Mesenchymal stem cell (in vitro differentiated cells and primary cell): ENCODE measurements around the gene KCNN3.

Experiments used
- DNase-seq: peaks from one replicate; pipeline ENCODE4 v3.0.0-alpha.2; 2013
- H2AFZ ChIP-seq: one replicate; pipeline ENCODE4 v1.6.1; 2013; ENCODE audit warnings: low read depth, mild to moderate bottlenecking, control low read depth, inconsistent platforms, low read length, moderate library complexity
- H2AK5ac ChIP-seq: 2 replicates; pipeline ENCODE4 v1.6.1; 2013; ENCODE audit warnings: low read length, moderate library complexity, mild to moderate bottlenecking, inconsistent platforms; ENCODE audit not compliant: severe bottlenecking
- H2BK120ac ChIP-seq: one replicate; pipeline ENCODE4 v1.6.1; 2013; ENCODE audit warnings: low read depth, mild to moderate bottlenecking, inconsistent platforms, low read length, moderate library complexity
- H2BK12ac ChIP-seq, 2 experiments: one replicate each; pipeline ENCODE4 v1.6.1; 2013; ENCODE audit warnings: inconsistent platforms in 2 of 2, low read length in 2 of 2, mild to moderate bottlenecking in 2 of 2, moderate library complexity in 2 of 2, control low read depth in 1 of 2
- H2BK15ac ChIP-seq: one replicate; pipeline ENCODE4 v1.6.1; 2013; ENCODE audit warnings: mild to moderate bottlenecking, low read depth, inconsistent platforms; ENCODE audit not compliant: poor library complexity, severe bottlenecking
- H2BK5ac ChIP-seq: 2 replicates; pipeline ENCODE4 v1.6.1; 2013; ENCODE audit warnings: low read depth, mild to moderate bottlenecking, low read length, control low read depth, inconsistent platforms; ENCODE audit not compliant: poor library complexity, severe bottlenecking
- H3K14ac ChIP-seq, 2 experiments: one replicate each; pipeline ENCODE4 v1.6.1; 2013; ENCODE audit warnings: inconsistent platforms in 2 of 2, low read length in 2 of 2, control low read depth in 1 of 2, mild to moderate bottlenecking in 1 of 2, moderate library complexity in 1 of 2
- H3K18ac ChIP-seq, 2 experiments: one replicate each; pipeline ENCODE4 v1.6.1; 2013; ENCODE audit warnings: inconsistent platforms in 2 of 2, low read length in 2 of 2, control low read depth in 1 of 2, low read depth in 1 of 2, mild to moderate bottlenecking in 1 of 2
- H3K23ac ChIP-seq, 2 experiments: one replicate each; pipeline ENCODE4 v1.6.1; 2013; ENCODE audit warnings: inconsistent platforms in 2 of 2, low read length in 2 of 2, mild to moderate bottlenecking in 2 of 2, moderate library complexity in 2 of 2, control low read depth in 1 of 2
- H3K27ac ChIP-seq: 2 replicates; pipeline ENCODE4 v1.5.1; 2013; ENCODE audit warnings: mild to moderate bottlenecking, moderate library complexity, low read length, control low read depth, inconsistent platforms; ENCODE audit not compliant: poor library complexity, severe bottlenecking
- H3K27me3 ChIP-seq, 2 experiments: 2 replicates each; pipeline versions ENCODE4 v1.6.1 to v1.7.0; 2013; ENCODE audit warnings: low read length in 2 of 2, mild to moderate bottlenecking in 2 of 2, moderate library complexity in 2 of 2, control low read depth in 1 of 2, inconsistent platforms in 1 of 2; ENCODE audit not compliant: control insufficient read depth in 1 of 2, insufficient read depth in 1 of 2
- H3K36me3 ChIP-seq, 2 experiments: 2 replicates each; pipeline versions ENCODE4 v1.6.1 to v1.7.0; 2013; ENCODE audit warnings: low read length in 2 of 2, control low read depth in 1 of 2, inconsistent platforms in 1 of 2, low read depth in 1 of 2, mild to moderate bottlenecking in 1 of 2; ENCODE audit not compliant: insufficient read depth in 2 of 2, control insufficient read depth in 1 of 2
- H3K4ac ChIP-seq, 2 experiments: one replicate each; pipeline ENCODE4 v1.6.1; 2013; ENCODE audit warnings: inconsistent platforms in 2 of 2, low read length in 2 of 2, mild to moderate bottlenecking in 2 of 2, moderate library complexity in 2 of 2, control low read depth in 1 of 2, low read depth in 1 of 2
- H3K4me1 ChIP-seq: 2 replicates; pipeline ENCODE4 v1.6.1; 2013; ENCODE audit warnings: low read depth, low read length, control low read depth; ENCODE audit not compliant: control insufficient read depth, insufficient read depth
- H3K4me2 ChIP-seq: 2 replicates; pipeline ENCODE4 v1.6.1; 2013; ENCODE audit warnings: low read length, mild to moderate bottlenecking, inconsistent platforms; ENCODE audit not compliant: poor library complexity, severe bottlenecking
- H3K4me3 ChIP-seq, 2 experiments: 2 replicates each; pipeline versions ENCODE4 v1.5.1 to v1.7.0; 2013; ENCODE audit warnings: low read length in 2 of 2, mild to moderate bottlenecking in 2 of 2, control low read depth in 1 of 2, low read depth in 1 of 2; ENCODE audit not compliant: insufficient read depth in 1 of 2
- H3K79me1 ChIP-seq: replicated peaks from 2 replicates; pipeline ENCODE4 v1.6.1; 2013; ENCODE audit warnings: mild to moderate bottlenecking, control low read depth, low read length, inconsistent platforms; ENCODE audit not compliant: poor library complexity, severe bottlenecking
- H3K9ac ChIP-seq: 2 replicates; pipeline ENCODE4 v1.7.0; 2013; ENCODE audit warnings: mild to moderate bottlenecking, low read length, moderate library complexity
- H3K9me3 ChIP-seq: 2 replicates; pipeline ENCODE4 v1.7.0; 2013; ENCODE audit warnings: mild to moderate bottlenecking, low read length; ENCODE audit not compliant: control insufficient read depth
- H4K8ac ChIP-seq: one replicate; pipeline ENCODE4 v1.6.1; 2013; ENCODE audit warnings: inconsistent platforms, mild to moderate bottlenecking, low read length, moderate library complexity
- H4K91ac ChIP-seq: one replicate; pipeline ENCODE4 v1.6.1; 2013; ENCODE audit warnings: mild to moderate bottlenecking, low read length, inconsistent platforms
- WGBS: methylation state at CpG from one replicate; pipeline ENCODE4 v1.1.7; 2013; ENCODE audit warnings: mixed read lengths; 5-methylcytosine and 5-hydroxymethylcytosine counted together

Gene KCNN3

GRCh38 chr1:154864189-154864975 is 5.7 kb downstream of the KCNN3 start:
- Histone ChIP-seq H3K9ac (no peak overlapping the region), H3K18ac (peak overlapping the region; percentile 42 to 75), H3K9me3 (no peaks in the 10 kb centered on the region), H2BK5ac (no peak overlapping the region), H3K36me3 (no peaks in the 10 kb centered on the region), H4K91ac (peak overlapping the region; percentile 52), H2AK5ac (no peak overlapping the region), H3K4me2 (no peak overlapping the region), H3K27ac (no peak overlapping the region), H3K23ac (no peak overlapping the region), H3K79me1 (no peaks in the 10 kb centered on the region), H3K4ac (peak overlapping the region; percentile 40 to 57), H4K8ac (peak overlapping the region; percentile 30), H2BK15ac (no peak overlapping the region), H3K14ac (peak overlapping the region in 1 of 2 experiments; percentile 68), H3K27me3 (peaks cover 15 to 76% of the 10 kb centered on the region in 2 experiments), H2BK12ac (peak overlapping the region; percentile 70 to 74), H3K4me1 (peaks cover 29% of the 10 kb centered on the region), H2BK120ac (no peak overlapping the region), H3K4me3 (no peak overlapping the region), H2AFZ (peak overlapping the region; percentile 18)
- WGBS: 97% methylated on average over 6 of the region's 8 CpGs
- no peak for DNase-seq

GRCh38 chr1:154863315-154864174 is 6.5 kb downstream of the KCNN3 start:
- no peak overlapping the region for H2BK120ac ChIP-seq
- H3K9me3 ChIP-seq: no peaks in the 10 kb centered on the region
- no peaks in the 10 kb centered on the region for H3K36me3 ChIP-seq
- no peak overlapping the region for H3K4me3 ChIP-seq
- peak overlapping the region; percentile 30 for H4K8ac ChIP-seq
- peak overlapping the region in 1 of 2 experiments; percentile 75 for H3K18ac ChIP-seq
- H3K79me1 ChIP-seq: no peaks in the 10 kb centered on the region
- DNase-seq: peak; percentile 96
- H2AFZ ChIP-seq: peak overlapping the region; percentile 18
- H3K27ac ChIP-seq: no peak overlapping the region
- H3K9ac ChIP-seq: no peak overlapping the region
- H2BK5ac ChIP-seq: no peak overlapping the region
- no peak overlapping the region for H2AK5ac ChIP-seq
- H2BK15ac ChIP-seq: no peak overlapping the region
- H3K4me2 ChIP-seq: peak overlapping the region; percentile 8
- WGBS: 31% methylated on average over 15 of the region's 16 CpGs
- H3K27me3 ChIP-seq: peaks cover 9 to 75% of the 10 kb centered on the region in 2 experiments
- H3K4me1 ChIP-seq: peaks cover 25% of the 10 kb centered on the region
- peak overlapping the region in 1 of 2 experiments; percentile 68 for H3K14ac ChIP-seq
- no peak overlapping the region for H3K23ac ChIP-seq
- H3K4ac ChIP-seq: peak overlapping the region in 1 of 2 experiments; percentile 40
- peak overlapping the region in 1 of 2 experiments; percentile 70 for H2BK12ac ChIP-seq
- peak overlapping the region; percentile 77 for H4K91ac ChIP-seq

GRCh38 chr1:154862907-154863306 is 7.2 kb downstream of the KCNN3 start:
- Histone ChIP-seq H3K4ac (peak overlapping the region in 1 of 2 experiments; percentile 60), H4K8ac (no peak overlapping the region), H2BK120ac (no peak overlapping the region), H3K27ac (no peak overlapping the region), H3K14ac (peak overlapping the region in 1 of 2 experiments; percentile 75), H3K9me3 (no peaks in the 10 kb centered on the region), H3K27me3 (peaks cover 3 to 72% of the 10 kb centered on the region in 2 experiments), H3K4me2 (no peak overlapping the region), H2BK5ac (no peak overlapping the region), H2AFZ (no peak overlapping the region), H3K18ac (peak overlapping the region in 1 of 2 experiments; percentile 1), H3K23ac (no peak overlapping the region), H2BK15ac (no peak overlapping the region), H2AK5ac (no peak overlapping the region), H3K79me1 (no peaks in the 10 kb centered on the region), H3K9ac (no peak overlapping the region), H3K4me1 (peaks cover 25% of the 10 kb centered on the region), H2BK12ac (peak overlapping the region in 1 of 2 experiments; percentile 28), H3K4me3 (no peak overlapping the region), H3K36me3 (no peaks in the 10 kb centered on the region), H4K91ac (peak overlapping the region; percentile 15)
- no peak for DNase-seq
- 37% methylated on average over 11 of the region's 13 CpGs for WGBS
